GM12874 (cell line): ENCODE data around the gene C7orf57.

ENCODE experiments used
- TF ChIP-seq, protein P1 (sequence below): IDR thresholded peaks from 2 replicates; pipeline ENCODE4 v1.5.1; 2011; ENCODE audit warnings: low read depth, mild to moderate bottlenecking, control low read depth, low read length, moderate library complexity; ENCODE audit not compliant: insufficient read depth

C7orf57 gene

GRCh38 chr7:48040944-48041652 lies 5.8 kb downstream of the C7orf57 start:
- TF ChIP-seq, protein P1, sequence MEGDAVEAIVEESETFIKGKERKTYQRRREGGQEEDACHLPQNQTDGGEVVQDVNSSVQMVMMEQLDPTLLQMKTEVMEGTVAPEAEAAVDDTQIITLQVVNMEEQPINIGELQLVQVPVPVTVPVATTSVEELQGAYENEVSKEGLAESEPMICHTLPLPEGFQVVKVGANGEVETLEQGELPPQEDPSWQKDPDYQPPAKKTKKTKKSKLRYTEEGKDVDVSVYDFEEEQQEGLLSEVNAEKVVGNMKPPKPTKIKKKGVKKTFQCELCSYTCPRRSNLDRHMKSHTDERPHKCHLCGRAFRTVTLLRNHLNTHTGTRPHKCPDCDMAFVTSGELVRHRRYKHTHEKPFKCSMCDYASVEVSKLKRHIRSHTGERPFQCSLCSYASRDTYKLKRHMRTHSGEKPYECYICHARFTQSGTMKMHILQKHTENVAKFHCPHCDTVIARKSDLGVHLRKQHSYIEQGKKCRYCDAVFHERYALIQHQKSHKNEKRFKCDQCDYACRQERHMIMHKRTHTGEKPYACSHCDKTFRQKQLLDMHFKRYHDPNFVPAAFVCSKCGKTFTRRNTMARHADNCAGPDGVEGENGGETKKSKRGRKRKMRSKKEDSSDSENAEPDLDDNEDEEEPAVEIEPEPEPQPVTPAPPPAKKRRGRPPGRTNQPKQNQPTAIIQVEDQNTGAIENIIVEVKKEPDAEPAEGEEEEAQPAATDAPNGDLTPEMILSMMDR, result no peak

GRCh38 chr7:48041653-48041970 lies 6.3 kb downstream of the C7orf57 start:
- TF ChIP-seq, protein P1, result no peak

DNA sequence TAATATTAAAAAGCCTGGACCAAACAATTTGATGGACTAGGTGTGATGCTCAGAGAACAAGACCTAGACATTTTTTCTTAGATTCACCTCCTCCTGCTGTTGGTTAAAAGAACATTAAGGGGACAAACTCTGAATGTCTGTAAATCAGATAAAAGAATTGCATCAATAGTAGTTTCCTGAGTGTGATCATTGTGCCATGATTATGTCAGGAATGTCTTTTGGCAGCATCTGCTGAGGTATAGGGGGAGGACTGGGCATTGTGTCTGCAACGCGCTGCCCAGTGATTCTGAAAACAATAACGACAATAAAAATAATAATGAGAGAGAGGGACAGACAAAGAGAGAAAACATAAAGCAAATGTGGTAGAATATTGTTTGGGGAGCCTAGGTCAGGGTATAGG lies 6.9 kb downstream of the C7orf57 start:
- TF ChIP-seq, protein P1, result no peak

GRCh38 chr7:48042636-48043035 lies 7.3 kb downstream of the C7orf57 start:
- TF ChIP-seq, protein P1, result no peak

DNA sequence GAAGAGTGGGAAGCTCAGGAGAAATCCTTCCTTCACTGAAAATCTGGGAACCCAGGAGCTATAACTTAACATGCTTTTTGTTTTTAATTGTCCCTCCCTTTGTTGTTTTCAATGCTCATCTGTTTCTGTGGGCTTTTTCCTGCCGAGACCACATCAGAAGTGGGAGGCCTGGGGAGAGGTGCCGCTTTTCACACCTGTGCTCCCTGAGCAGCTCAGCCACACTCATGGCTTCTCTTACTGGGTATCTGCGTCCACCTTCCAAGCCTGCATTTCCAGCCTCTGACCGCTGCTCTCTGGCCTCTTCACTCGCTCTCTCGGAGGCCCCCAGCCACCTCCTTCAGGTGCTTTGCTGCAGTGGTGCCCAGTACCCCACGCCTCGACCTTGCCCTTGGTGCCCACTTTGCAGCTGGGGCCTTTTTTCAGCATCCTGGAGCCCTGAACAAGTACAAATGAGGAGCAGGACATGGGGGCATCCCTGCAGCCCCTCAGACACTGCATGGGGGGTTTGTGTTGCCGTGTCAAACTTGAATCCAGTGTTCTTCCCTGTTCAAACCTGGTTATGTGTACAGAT lies 9.9 kb downstream of the C7orf57 start:
- TF ChIP-seq, protein P1, result no peak

GRCh38 chr7:48046458-48046857 lies 11.1 kb downstream of the C7orf57 start:
- TF ChIP-seq, protein P1, result no peak

DNA sequence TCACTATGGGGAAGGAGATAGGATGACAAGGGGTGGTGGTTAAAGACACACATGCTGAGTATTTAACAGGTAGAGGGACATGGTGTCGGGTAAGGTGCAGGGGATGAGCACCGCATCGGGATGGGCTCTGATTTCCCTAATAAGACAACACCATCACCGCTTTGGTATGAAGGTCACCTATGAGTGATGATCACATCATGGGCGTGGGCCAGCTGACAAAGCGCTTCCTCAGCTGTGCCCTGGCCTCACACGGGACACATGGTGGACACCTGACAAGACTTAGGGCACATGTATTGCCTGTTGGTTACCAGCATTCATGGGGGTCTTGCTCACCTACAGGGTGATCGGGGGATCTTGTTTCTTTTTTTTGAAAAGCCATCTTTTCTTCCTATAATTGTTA lies 12.8 kb downstream of the C7orf57 start:
- TF ChIP-seq, protein P1, result no peak
